HG03097 (cell line): ENCODE results near the gene EPHA2.

Source experiments
- ATAC-seq: cut with Tn5 transposase; IDR thresholded peaks from one replicate; pipeline ENCODE4 v1.9.1; 2021; ENCODE audit not compliant: unreplicated experiment, low FRiP score

EPHA2 gene

DNA sequence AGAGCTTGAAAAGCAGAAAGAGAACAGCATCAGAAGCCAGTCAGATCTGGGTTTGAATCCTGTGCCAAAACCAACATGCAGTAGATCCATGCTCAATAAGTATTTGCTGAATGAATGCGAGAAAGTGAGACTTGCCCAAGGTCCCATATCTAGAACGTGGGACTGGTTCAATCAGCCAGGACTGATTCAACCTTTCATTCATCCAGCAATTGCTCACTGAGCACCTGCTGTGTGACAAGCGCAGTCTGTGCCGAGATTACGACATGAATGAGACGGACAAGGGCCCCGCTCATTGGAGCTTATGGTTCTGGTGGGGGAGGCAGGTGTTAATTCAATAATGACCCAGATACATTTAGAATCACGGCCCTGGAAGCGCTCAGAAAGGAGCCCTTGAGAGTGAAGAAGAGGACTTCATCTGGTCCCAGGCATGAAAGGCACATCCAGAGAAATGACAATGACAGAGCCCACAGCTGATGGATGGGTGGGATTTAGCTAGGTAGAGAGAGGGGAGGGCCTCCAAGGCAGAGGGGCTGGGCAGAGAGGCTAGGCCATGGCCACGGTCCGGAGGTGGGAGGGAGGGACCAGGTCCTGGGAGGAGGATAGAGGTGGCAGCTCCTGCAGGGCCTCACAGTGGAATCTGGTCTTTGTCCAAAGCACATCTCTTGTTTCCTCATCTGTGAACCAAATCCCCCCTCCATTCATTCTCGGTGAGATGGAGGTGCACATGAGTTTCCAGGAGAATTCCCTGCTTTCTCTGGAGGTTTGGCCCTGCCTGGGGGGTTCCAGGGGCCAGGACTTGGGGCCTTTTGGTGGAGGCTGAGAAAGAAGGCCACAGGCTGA is 78.2 kb downstream of the EPHA2 start:
- ATAC-seq = no peak

DNA sequence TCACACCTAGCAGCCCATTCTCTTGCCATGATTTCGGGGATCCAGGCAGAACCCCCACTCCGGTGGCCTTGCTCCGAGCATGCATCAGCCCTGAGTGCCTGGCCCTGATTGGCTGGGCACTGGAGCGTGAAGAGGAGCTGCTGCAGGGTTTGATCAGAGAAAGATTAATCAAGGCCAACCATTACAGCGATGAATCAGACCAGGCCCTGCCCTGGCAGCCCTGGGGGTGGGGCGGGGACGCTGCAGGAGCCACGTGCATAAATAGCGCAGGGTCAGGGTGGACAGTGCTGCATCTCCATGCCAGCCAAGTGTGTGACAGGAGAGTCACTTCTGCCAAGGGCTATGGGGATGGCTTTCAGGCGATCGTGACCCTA is 79.0 kb downstream of the EPHA2 start:
- ATAC-seq = no peak

DNA sequence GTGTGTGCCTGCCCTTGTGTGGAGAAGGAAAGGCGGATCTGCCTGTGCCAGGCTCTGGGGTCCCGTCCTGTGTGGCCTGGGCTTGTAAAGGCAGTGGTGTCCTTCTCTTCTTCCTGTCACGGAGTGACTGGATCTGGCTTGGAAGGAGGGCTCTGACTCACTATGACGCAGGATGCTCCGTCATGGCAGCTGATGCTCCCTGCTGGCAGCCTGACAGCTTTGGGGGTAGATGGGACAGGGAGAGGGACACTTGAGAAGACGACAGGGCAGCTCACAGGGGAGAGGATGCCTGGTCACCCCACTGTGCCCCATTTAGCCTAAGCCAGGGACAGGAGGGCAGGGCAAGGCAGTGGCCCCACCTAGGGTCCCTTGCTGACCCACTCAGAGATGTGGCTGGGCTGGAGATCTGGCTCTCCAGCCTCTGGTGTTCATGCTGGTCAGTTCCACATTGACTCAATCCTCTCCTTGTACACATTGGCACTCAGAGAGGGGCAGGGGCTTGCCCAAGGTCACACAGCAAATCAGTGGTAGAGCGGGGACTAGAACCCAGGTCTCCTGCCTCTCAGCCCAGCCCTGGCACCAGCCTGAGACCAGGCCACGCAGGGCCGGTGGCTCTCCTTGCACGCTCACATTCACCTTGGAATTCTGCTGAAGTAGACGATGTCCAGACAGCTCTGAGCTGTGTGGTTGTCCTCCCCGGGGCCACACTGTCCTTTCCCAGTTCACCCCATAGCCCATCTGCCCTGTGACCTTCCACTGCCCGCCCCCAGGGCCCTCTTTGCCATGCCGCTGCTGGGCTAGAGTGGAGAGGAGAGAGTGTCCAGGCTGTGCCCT is 79.6 kb downstream of the EPHA2 start:
- ATAC-seq = no peak

DNA sequence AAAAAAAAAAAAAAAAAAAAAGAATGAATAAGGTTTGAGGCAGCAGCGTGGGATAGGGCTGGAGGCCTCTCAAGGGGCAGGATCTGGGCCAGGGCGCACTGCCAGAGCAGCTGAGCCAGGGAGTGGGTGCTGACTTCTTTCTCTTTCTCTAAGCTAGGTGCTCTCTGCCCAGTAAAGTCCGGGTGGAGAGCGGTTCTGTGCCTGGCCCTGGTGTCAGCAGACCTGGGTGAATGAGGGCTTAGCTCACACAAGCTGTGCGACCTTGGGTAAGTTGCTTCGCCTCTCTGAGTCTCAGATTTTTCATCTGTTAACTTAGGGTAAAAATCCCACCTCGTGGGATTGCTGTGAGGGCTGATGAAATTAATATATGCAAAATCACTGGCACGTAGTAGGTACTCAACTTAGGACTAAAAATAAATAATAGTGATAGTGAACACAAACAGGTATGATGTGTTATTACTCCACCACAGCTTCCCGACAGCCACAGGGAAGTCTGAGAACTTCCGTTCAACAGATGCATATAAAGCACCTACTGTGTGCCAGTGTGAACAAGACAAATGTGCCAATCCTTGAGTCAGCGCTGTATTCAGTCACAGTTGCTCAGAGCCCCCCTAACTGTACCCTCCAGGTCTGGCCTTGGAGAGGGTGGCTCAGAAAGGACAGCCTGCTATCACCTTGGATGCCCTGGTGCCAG is 80.4 kb downstream of the EPHA2 start:
- no peak for ATAC-seq
